NK-92 (cell line): ENCODE results near the gene MPP4.

Source experiments
- DNase-seq: peaks from one replicate; lab custom pipeline; 2025; ENCODE audit not compliant: unreplicated experiment; lab: John Stamatoyannopoulos, UW

MPP4 gene, protein sequence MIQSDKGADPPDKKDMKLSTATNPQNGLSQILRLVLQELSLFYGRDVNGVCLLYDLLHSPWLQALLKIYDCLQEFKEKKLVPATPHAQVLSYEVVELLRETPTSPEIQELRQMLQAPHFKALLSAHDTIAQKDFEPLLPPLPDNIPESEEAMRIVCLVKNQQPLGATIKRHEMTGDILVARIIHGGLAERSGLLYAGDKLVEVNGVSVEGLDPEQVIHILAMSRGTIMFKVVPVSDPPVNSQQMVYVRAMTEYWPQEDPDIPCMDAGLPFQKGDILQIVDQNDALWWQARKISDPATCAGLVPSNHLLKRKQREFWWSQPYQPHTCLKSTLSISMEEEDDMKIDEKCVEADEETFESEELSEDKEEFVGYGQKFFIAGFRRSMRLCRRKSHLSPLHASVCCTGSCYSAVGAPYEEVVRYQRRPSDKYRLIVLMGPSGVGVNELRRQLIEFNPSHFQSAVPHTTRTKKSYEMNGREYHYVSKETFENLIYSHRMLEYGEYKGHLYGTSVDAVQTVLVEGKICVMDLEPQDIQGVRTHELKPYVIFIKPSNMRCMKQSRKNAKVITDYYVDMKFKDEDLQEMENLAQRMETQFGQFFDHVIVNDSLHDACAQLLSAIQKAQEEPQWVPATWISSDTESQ

DNA sequence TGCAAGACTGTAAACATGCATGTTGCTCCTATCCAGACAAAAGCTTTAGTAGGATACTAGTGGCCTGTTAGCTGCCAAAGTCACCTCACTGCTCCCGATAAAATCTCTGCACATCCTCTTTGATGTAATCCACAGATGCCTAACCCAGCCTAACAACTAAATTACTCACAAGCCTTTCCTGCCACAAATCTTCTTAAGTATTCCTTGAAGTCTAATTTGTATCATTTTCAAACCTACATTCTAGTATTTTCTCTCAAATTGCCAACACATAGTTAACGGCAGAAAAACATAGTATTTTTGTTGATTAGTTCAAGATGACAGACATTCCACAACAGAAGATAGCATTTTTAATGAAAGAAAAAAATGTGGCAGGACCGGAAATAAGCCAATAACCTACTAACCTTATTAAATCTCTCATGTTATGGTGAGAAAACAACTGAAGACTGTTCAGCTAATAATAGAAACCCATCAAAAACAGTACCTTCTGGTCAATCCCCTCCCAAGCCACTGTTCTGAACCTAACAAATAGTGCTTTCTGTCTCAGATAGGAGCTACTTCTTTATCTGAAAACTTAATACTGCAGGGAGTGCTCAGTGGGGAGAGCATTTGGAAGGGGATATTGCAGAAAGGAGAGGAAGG lies at the start of gene MPP4:
Gene MPP4 (minus strand): TSS at position 57 of the 639 bp plus-strand sequence. CDS start 4,690 bp downstream, outside the sequence.
- no peak for DNase-seq

DNA sequence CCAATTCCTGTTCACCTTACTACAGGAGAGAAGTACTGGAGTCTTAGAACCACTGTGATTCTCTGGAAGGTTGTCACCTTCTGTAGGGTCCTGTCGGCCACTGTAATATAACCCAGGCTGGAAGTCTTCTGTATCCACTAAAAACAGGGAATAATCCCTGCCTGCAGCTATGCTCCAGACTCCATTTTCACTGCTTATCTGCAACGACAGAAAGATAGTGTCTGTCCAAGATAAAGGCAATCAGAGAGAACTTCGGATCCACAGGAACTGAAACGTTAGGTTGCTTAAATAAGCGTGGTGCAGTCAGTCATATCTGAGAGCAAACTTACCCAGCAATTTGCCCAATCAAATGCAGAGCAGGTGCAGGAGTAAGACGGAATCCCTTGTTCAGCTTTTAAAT lies 48.1 kb upstream of the MPP4 start:
- no peak for DNase-seq

DNA sequence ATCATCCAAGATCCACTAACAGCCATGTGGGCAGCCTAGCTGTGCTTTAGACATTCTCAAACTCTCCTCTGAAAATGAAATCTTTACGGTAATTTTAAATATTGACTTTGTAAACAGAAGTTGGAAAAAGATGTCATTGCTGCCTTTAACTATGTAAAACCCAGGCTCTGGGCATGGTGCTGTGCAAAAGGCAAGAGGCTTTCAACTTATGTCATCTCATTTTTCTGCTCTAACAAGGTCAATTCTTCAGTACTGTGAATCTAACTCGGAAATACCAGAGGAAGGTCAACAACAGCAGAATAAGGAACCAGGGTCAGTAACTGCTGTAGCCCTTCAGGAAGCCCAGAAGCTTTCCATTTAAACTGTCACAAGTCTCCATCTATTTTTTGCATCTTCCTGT lies 37.0 kb upstream of the MPP4 start:
- no peak for DNase-seq

DNA sequence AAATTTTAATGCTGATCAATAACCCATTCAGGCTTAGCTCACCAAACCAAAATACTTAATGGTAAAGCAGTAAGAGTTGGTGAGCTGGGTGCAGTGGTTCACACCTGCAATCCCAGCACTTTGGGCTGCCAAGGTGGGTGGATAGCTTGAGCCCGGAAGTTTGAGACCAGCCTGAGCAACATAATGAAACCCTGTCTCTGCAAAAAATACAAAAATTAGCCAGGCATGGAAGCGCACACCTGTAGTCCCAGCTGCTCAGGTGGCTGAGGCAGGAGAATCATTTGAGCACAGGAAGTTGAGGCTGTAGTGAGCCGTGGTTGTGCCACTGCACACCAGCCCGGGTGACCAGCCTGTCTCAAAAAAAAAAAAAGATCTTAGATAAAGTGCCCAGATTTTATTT lies 35.7 kb upstream of the MPP4 start:
- DNase-seq, result no peak

DNA sequence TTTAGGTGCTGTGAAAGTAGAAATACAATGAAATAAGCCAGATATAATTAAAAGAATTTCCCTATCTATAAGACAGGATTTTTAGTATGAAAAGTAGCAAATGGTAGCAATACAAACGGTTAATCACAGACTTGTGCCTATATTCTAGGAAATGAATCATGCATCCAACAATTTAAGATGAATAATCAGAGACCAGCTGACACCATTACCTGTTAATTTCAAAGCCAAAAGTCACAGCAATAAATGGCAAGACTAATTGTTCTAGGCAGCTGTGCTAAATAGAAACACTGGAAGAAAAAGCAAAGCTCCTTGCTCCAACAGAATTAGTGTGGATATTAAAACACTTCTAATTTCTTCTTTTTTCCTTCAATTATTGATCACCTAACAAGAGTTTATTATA lies 35.1 kb upstream of the MPP4 start:
- no peak for DNase-seq

DNA sequence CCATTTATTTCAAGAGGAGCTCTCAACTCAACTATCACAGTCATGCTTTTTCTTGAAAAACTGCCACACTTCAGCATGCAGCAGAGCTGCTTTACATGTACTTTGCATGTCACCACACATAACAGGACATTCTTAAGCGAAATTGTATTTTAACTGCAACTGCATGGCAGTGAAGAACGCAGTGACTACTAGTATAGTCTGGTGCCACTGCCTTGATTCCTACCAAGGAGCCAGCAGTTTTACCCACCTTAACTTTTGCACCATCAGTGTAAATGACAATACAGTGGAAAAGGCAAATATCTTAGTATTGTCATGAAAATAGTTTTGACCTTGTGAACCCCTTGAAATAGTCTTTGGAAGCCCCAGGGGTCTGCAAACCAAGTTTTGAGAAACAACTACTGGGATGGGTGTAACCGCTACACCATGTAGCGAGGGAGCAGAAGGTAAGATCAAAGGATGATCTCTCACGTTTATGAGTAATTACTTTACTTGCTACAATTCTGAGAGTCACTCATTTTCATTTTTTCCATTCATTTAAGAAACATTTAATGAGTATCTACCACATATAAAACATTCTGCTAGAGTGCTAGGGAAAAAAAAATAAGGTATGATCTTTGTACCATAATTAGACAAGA lies 32.3 kb upstream of the MPP4 start:
- no peak for DNase-seq

DNA sequence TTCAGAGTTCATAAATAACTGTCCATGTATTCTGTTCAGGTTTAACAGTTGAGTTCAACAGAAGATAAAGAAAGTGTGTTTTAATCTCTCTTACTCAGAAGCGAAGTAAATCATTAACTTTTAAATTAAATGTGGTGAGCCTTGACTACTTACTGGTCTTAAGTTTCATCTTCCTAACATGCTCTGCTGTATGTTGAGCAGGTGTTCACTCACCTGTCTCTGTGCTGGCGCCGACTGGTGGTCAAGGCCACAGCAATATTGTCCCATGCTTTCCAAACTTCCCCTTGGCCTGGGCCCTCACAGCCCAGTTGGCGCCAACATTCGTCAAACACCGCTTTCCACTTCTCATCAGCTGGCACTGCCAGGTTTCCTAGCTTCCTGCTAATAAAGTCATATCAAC lies 17.0 kb upstream of the MPP4 start:
- no peak for DNase-seq

DNA sequence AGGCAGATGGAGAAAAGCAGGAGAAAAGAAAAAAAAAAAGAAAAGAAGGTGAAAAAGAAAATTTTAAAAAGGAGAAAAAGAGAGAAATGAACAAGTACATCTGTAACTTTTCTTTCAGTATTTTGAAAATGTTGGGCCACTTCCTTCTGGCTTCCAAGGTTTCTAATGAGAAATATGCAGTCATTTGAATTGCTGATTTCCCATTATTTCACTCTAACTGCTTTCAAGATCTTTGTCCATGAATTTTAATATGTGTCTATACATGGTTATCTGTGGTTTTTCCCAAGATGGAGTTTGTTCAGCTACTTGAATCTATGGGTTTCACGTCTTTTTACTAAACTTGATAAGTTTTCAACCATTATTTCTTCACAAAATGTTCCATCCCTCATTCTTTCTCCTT lies 14.3 kb upstream of the MPP4 start:
- no peak for DNase-seq

DNA sequence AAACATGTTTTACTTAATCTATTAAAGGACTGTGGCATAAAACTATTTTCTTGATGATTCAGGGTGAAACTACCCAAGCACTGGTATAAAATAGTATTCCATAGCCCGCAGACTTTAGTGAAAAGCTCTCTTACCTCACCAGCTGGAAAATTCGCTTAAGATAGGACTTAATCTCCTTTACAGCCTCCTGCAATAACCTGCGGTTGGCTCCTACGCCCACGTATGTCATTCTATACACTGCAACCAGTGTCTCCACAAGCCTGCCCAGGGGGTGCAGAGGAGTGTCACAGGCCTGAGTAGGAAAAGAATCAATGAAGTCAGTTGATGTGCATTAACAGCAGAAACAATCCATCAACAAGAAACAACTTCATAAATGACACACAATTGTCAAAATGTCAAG lies 11.3 kb upstream of the MPP4 start:
- DNase-seq, result no peak

DNA sequence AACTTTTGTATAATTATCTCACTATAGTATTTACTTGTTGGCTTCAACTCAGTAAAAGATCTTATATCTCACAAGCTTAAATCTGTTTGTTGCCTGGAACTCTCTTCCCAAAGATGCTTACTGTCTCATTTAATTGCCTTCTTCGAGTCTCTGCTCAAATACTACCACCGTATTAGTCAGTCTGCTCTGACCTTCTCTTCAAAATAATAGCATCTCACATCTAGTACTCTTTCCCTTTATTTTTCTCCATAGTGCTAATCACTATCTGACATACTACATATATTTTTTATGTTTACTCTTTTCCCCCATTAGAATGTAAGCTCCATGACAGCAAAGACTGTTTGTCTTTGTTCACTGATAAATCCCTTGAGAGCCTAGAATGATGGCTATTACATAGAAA lies 10.6 kb upstream of the MPP4 start:
- DNase-seq, result no peak

DNA sequence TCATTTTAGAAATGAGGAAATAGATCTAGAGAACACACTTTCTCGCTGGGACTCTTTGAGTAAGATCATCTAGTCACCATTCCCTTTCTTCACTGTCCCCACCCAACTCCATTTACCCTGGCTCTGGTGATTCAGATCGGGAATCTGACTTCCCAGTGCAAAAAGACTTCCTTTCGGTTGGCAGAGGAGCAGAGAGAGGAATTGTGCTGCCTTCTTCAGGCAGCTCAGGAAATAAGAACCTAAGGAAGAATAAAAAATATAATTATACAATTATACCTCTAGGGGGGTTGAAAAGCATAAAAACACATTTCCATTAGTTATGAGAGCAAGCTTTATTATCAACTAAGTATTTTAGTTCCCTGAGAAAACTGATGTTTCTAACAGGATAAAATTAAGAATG lies 9.3 kb upstream of the MPP4 start:
- DNase-seq, result no peak

DNA sequence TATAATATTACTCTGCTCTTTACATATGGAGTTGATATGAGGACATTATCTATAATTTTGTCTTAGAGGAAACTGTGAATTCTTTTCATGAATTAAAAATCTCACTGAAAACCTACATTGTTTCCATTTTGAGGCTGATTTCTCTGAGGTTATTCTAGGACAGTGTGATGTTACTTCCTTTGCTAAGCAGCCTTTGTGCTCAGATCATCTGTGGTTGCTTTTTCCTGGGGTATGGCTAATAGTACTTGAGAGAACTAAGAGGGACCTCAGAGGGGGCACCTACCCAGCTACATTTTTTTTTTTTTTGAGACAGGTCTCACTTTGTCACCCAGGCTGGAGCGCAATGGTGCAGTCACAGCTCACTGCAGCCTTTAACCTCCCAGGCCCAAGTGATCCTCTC lies 8.7 kb upstream of the MPP4 start:
- no peak for DNase-seq

DNA sequence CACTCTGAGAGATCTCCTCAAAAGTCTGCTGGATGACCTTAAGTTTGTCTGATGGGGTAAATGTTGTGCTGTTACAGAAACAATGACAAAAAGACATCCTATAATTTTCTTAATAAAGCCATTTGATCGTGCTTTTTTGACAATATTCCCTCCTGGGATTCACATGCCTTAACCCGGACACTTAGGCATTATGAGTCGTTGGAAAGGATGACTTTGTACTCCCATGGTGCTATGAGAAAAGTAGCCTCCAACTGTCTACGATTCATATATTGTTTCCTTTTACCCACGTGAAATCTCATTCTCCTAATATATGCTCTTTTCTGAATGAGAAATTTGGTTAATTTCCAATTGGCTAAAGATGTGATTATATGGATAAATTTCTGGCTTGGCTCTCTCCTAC lies 6.1 kb upstream of the MPP4 start:
- no peak for DNase-seq

DNA sequence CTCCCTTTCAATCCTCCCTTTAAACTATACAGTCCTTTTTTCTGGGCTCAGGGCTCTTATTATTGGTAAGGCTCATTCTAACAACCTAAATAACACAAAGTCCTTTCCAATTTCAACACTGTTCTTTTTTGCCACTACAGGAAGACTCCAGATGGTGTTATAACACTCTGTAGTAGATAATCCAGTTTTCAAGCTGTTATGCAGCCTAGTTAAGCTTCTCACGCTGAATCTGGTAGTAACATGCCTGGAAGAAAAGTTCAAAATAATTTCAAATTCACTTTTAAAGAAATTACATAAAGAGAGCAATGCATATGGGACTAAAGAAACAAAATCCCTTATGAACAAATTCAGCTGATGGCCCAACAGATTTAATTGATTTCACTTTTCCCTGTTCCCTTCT lies 3.2 kb upstream of the MPP4 start:
- no peak for DNase-seq

DNA sequence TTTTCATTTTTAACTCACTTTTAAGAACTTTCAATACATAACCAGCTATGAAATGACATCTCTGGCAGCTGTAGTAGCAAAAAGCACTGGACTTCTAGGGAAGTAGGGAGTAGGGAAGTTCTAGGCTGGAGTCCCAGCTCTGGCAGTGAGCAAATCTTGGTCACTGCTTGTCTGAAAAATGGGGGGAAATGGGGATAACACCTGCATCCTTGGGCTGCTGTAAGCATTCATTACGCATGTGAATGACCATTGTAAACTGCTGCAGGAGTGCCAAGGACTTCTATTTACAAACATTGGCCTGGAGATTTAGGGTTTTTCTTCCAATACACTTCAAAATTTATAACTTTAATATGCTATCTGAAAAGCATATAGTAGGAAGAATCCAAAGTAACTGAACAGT lies 972 bp upstream of the MPP4 start:
- DNase-seq, result no peak

DNA sequence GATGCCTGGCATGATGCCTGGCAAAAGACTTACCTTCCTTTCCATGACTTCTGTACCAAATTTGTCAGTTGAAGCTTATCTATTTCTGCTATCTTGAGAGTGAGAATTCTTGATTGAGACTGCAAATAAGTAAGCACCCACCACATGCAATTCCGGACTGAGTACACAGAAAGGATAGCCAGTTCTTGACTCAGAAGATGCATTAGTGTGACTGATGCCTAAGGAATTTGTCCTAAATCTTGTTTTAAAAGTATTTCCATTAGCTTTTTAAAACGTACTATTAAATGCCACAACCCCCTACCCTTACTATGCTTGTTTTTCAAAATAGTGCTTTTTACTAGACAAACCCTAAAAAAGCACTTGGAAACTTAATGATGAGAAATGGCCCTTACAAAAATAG lies 545 bp downstream of the MPP4 start:
- no peak for DNase-seq

DNA sequence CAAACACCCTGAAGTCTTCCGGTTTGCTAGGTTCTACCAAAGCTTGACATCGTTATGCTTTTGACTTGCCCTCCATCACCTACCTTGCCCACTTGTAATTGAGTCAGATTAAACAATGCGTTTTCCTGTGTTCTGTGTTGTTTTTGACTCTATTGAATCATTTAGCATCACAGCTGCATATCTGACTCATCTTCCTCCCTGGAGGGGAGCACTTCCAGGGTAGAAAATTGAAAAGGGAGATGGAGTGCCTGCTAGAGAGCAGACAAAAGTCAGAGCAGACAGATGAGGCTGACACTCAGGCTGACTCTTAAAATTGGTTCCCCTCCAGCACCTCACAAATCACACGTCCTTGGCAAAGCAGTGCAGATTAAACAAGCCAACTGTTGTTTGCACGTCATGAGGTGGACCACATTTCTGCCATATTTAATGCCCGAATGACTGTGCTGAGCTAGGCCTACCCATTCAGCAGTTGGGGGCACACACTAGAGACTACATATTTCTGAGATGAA lies 2.2 kb downstream of the MPP4 start:
- no peak for DNase-seq

DNA sequence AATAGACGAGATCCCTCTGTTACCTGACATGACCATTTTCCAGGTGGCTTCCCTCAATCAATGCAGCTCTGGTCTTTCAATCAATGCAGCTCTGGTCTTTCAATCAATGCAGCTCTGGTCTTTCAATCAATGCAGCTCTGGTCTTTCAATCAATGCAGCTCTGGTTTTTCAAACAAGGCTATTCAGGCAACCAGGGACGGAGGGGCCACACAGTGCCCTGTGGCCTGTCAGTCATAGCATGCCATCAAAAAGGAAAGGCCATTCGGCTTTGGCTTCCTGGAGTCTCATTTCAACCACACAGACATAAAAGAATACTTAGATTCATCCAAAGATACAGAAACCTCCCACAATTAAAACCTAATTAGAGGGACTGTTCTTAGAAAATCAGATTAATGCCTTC lies 13.3 kb downstream of the MPP4 start:
- no peak for DNase-seq

DNA sequence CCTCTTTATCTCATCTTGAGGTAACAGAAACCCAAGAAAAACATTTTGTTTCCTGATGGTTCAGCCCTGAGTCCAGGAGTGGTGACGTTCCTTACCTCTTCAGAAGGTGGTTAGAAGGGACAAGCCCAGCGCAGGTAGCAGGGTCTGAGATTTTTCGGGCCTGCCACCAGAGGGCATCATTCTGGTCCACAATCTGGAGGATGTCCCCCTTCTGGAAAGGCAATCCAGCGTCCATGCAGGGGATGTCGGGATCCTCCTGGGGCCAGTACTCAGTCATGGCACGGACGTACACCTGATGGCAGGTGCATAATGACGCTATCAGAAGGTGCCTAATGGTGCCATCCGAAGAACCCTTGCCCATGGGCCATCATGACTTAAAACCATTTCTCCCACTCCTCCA lies 17.7 kb downstream of the MPP4 start:
- no peak for DNase-seq

DNA sequence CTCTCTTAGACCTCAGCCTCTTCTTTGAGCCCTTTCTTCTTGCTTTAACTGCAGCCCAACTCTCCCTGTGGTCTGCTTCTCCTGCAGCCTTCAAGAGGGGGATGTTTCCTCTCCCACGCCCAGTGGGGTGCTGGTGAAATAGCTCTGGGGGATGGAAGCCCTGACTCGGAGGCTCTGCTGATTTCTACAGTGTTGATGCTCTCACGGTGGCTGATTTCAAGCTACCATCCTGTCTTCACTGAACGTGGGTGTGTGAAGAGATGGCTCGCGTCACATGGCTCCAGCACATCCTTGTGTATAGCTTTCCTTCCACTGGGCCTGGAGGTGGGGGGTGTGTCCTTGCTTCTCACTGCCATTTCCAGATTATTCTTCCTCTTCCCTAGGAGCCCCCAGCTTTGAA lies 20.0 kb downstream of the MPP4 start:
- DNase-seq, result no peak

DNA sequence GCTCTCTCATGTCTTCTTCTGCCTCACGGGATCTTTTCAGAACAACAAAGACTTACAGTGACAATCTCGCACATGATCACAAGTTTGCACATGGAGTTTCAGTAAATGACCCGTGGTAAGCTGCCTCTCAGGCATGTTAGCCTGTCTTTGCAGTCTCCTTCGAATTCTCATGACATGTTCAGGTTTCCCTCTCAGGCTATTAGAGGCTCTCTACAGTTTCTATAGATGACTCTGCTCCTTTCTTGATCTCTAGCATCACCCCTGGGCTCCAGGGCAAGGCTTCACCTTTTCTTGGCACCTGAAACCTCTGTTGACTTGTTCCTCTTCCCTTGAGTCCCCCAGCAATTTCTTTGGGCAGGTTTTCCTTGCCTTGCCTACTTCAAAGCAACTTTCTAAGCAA lies 23.0 kb downstream of the MPP4 start:
- DNase-seq, result no peak

DNA sequence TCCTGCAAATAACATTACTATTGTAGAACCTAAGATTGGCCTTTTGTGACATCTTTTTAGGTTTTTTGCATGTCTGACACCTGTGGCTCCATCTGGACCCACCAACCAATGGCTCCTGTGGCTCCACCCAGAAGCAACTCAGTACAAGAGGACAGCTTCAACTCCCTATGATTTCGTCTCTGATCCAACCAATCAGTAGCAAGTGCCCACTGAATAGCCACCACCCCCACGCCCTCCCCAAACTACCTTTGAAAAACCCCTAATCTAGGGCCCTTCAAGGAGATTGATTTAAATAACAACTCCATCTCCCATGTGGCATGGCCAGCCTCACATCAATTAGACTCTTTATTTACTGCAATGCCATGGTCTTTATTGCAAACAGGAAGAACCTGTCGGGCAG lies 23.6 kb downstream of the MPP4 start:
- DNase-seq, result no peak
